Measurements from ENCODE around the gene BRI3.
"Not testable (repeated sequence)": the region's sequence is repeated elsewhere in the genome, so short reads cannot be mapped to it uniquely, and the experiment has no call there.

The BRI3 gene

GRCh38 chr7:98315994-98316527 is 34.6 kb downstream of the BRI3 start:
- not testable (repeated sequence) for DNase-seq

- DNase-seq = no peak
These were observed 36.0 kb downstream of the BRI3 start for GRCh38 chr7:98317366-98318040.

- no peak for DNase-seq
These were observed 37.7 kb downstream of the BRI3 start for GRCh38 chr7:98319176-98319575.

GRCh38 chr7:98321301-98321700 is 39.8 kb downstream of the BRI3 start:
- DNase-seq = no peak

- DNase-seq = no peak
These were observed 41.1 kb downstream of the BRI3 start for GRCh38 chr7:98322331-98323270.

- no peak for DNase-seq
These were observed 42.3 kb downstream of the BRI3 start for GRCh38 chr7:98323597-98324322.

GRCh38 chr7:98324782-98325181 is 43.3 kb downstream of the BRI3 start:
- DNase-seq = no peak

GRCh38 chr7:98329100-98329790 is 47.8 kb downstream of the BRI3 start:
- no peak for DNase-seq

- DNase-seq = no peak
These were observed 48.4 kb downstream of the BRI3 start for GRCh38 chr7:98329791-98330373.

GRCh38 chr7:98330926-98331529 is 49.5 kb downstream of the BRI3 start:
- DNase-seq = no peak

- DNase-seq = no peak
These were observed 52.6 kb downstream of the BRI3 start for GRCh38 chr7:98334081-98334480.

- DNase-seq = no peak
These were observed 54.0 kb downstream of the BRI3 start for GRCh38 chr7:98335411-98335977.

GRCh38 chr7:98338441-98338840 is 57.0 kb downstream of the BRI3 start:
- no peak for DNase-seq

GRCh38 chr7:98339043-98339442 is 57.6 kb downstream of the BRI3 start:
- no peak for DNase-seq

- DNase-seq = no peak
These were observed 59.6 kb downstream of the BRI3 start for GRCh38 chr7:98341106-98341505.

All from activated CD4-positive, alpha-beta T cell treated with anti-CD3 and anti-CD28 coated beads, Interleukin-2, amount 50 U/mL, for 16 hours (primary cell).